Neural cell (in vitro differentiated cells): ENCODE measurements around the gene VIT. TPM values are rescaled to one million over a fixed set of nuclear protein-coding genes. Genes with fewer than 3 reads are reported as not detected.

Source experiments
- H2AFZ ChIP-seq: fragments of 200-600, 300-800 bp; sonication (generic), shearing (Covaris generic); 2 replicates; pipeline ENCODE4 v1.6.0; 2014; ENCODE audit warnings: low read depth, mild to moderate bottlenecking, antibody characterized with exemption, low read length, moderate library complexity
- H3F3A ChIP-seq: fragments of 200-600 bp; shearing (Covaris generic); 2 replicates; pipeline ENCODE4 v1.6.1; 2016; ENCODE audit warnings: mild to moderate bottlenecking, moderate library complexity, mixed read lengths, antibody characterized with exemption, low read length; ENCODE audit not compliant: insufficient read depth, poor library complexity, severe bottlenecking
- H3K27ac ChIP-seq: fragments of 200-600, 300-800 bp; sonication (generic), shearing (Covaris generic); 2 replicates; pipeline ENCODE4 v1.5.1; 2014; ENCODE audit warnings: mild to moderate bottlenecking, low read length, moderate library complexity
- H3K27me3 ChIP-seq: fragments of 300-800, 200-600 bp; sonication (generic), shearing (Covaris generic); 2 replicates; pipeline ENCODE4 v1.6.0; 2014; ENCODE audit warnings: mild to moderate bottlenecking, low read depth, low read length, moderate library complexity; ENCODE audit not compliant: insufficient read depth
- H3K36me3 ChIP-seq: fragments of 300-800, 200-600 bp; sonication (generic), shearing (Covaris generic); 2 replicates; pipeline ENCODE4 v1.5.1; 2014; ENCODE audit warnings: mild to moderate bottlenecking, antibody characterized with exemption, low read length, moderate library complexity; ENCODE audit not compliant: insufficient read depth
- H3K4me2 ChIP-seq: fragments of 300-800, 200-600 bp; sonication (generic), shearing (Covaris generic); 2 replicates; pipeline ENCODE4 v1.6.0; 2014; ENCODE audit warnings: mild to moderate bottlenecking, low read length
- H3K4me3 ChIP-seq: fragments of 300-800, 200-600 bp; sonication (generic), shearing (Covaris generic); 2 replicates; pipeline ENCODE4 v1.5.1; 2014; ENCODE audit warnings: mild to moderate bottlenecking, low read length, moderate library complexity
- H3K79me2 ChIP-seq: fragments of 200-600 bp; shearing (Covaris generic); replicated peaks from 2 replicates; pipeline ENCODE4 v1.6.0; 2014; ENCODE audit warnings: mild to moderate bottlenecking, low read length, moderate library complexity; ENCODE audit not compliant: insufficient read depth
- H3K9ac ChIP-seq: fragments of 300-800, 200-600 bp; sonication (generic), shearing (Covaris generic); 2 replicates; pipeline ENCODE4 v1.6.1; 2016; ENCODE audit warnings: mild to moderate bottlenecking, low read length, mixed read lengths
- H3K9me2 ChIP-seq: fragments of 200-600 bp; shearing (Covaris generic); 2 replicates; pipeline ENCODE4 v1.6.1; 2016; ENCODE audit warnings: mild to moderate bottlenecking, low read length, mixed read lengths; ENCODE audit not compliant: insufficient read depth
- H3K9me3 ChIP-seq: fragments of 200-600, 300-800 bp; sonication (generic), shearing (Covaris generic); 2 replicates; pipeline ENCODE4 v1.6.1; 2016; ENCODE audit warnings: mild to moderate bottlenecking, mixed run types, low read length, moderate library complexity, mixed read lengths
- H4K20me1 ChIP-seq: fragments of 200-600 bp; shearing (Covaris generic); 2 replicates; pipeline ENCODE4 v1.6.1; 2016; ENCODE audit warnings: mild to moderate bottlenecking, mixed run types; ENCODE audit not compliant: insufficient read depth
- EP300 ChIP-seq: fragments of 450-650 bp; conservative IDR thresholded peaks from 2 replicates; pipeline ENCODE4 v1.6.1; 2014; ENCODE audit warnings: antibody characterized with exemption, mild to moderate bottlenecking, moderate library complexity; ENCODE audit not compliant: poor library complexity, severe bottlenecking
- EZH2 ChIP-seq: fragments of 200-600, 300-800 bp; shearing (Covaris generic), sonication (generic); IDR thresholded peaks from 2 replicates; pipeline ENCODE4 v1.6.1; 2014; ENCODE audit warnings: antibody characterized with exemption, low read length, borderline replicate concordance, mild to moderate bottlenecking; ENCODE audit not compliant: insufficient read depth, poor library complexity, severe bottlenecking
- MXI1 ChIP-seq: fragments of 450-650 bp; conservative IDR thresholded peaks from 2 replicates; pipeline ENCODE4 v1.6.1; 2014; ENCODE audit warnings: antibody characterized with exemption, mild to moderate bottlenecking; ENCODE audit not compliant: poor library complexity, severe bottlenecking
- POLR2AphosphoS5 ChIP-seq: IDR thresholded peaks from 2 replicates; pipeline ENCODE4 v1.6.1; 2012
- RAD21 ChIP-seq: fragments of 450-650 bp; conservative IDR thresholded peaks from 2 replicates; pipeline ENCODE4 v1.6.1; 2014; ENCODE audit warnings: antibody characterized with exemption, mild to moderate bottlenecking, moderate library complexity
- SMC3 ChIP-seq: fragments of 450-650 bp; conservative IDR thresholded peaks from 2 replicates; pipeline ENCODE4 v1.6.1; 2014; ENCODE audit warnings: antibody characterized with exemption, mild to moderate bottlenecking, moderate library complexity; ENCODE audit not compliant: poor library complexity
- TAF1 ChIP-seq: IDR thresholded peaks from 2 replicates; pipeline ENCODE4 v1.6.1; 2012; ENCODE audit warnings: low read depth
- polyA plus RNA-seq: library from polyadenylated mRNA; depleted of rRNA; stranded (reverse); fragments of >200 nt; gene quantifications from 2 replicates; pipeline ENCODE4 v1.2.3, GENCODE V29; 2014
- TF ChIP-seq, protein P1 (sequence below): fragments of 450-650 bp; IDR thresholded peaks from 2 replicates; pipeline ENCODE4 v1.5.1; 2014; ENCODE audit warnings: antibody characterized with exemption, mild to moderate bottlenecking, moderate library complexity; ENCODE audit not compliant: poor library complexity, severe bottlenecking
- TF ChIP-seq, protein P2 (sequence below): IDR thresholded peaks from 2 replicates; pipeline ENCODE4 v1.6.1; 2012; ENCODE audit warnings: borderline replicate concordance

The VIT gene
- polyA plus RNA-seq, 1 donor from 2014 or later: not detected

DNA sequence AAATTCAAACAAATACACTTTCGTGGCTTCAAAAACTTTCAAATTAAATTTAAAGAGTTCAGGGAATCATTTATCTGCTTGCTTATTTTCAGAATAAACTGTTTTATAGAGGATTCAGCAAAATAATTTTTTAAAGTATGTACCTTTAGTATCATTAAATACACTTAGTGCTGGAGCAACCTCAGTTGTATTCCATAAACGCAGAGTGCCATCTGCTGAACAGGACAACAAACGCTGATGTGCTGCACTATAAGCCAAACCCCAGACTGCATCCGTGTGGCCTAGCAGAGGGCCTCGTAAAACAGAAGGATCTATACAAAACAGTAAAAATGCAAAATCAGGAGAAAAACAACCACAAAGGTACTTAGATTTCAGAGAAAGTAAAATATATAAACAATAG lies 161.2 kb downstream of the VIT start:
- H2AFZ ChIP-seq: no peak overlapping the region
- no peak overlapping the region for H3K9ac ChIP-seq
- no peaks in the 10 kb centered on the region for H3K9me2 ChIP-seq
- H3K4me3 ChIP-seq: no peak overlapping the region
- no peaks in the 10 kb centered on the region for H3F3A ChIP-seq
- H3K27ac ChIP-seq: no peak overlapping the region
- no peaks in the 10 kb centered on the region for H3K9me3 ChIP-seq
- H3K4me2 ChIP-seq: no peak overlapping the region
- TF ChIP-seq, protein P1, sequence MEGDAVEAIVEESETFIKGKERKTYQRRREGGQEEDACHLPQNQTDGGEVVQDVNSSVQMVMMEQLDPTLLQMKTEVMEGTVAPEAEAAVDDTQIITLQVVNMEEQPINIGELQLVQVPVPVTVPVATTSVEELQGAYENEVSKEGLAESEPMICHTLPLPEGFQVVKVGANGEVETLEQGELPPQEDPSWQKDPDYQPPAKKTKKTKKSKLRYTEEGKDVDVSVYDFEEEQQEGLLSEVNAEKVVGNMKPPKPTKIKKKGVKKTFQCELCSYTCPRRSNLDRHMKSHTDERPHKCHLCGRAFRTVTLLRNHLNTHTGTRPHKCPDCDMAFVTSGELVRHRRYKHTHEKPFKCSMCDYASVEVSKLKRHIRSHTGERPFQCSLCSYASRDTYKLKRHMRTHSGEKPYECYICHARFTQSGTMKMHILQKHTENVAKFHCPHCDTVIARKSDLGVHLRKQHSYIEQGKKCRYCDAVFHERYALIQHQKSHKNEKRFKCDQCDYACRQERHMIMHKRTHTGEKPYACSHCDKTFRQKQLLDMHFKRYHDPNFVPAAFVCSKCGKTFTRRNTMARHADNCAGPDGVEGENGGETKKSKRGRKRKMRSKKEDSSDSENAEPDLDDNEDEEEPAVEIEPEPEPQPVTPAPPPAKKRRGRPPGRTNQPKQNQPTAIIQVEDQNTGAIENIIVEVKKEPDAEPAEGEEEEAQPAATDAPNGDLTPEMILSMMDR: no peak
- TF ChIP-seq EZH2 (no peak), MXI1 (no peak), TAF1 (no peak), POLR2AphosphoS5 (no peak), RAD21 (no peak), EP300 (no peak), SMC3 (no peak)
- TF ChIP-seq, protein P2, sequence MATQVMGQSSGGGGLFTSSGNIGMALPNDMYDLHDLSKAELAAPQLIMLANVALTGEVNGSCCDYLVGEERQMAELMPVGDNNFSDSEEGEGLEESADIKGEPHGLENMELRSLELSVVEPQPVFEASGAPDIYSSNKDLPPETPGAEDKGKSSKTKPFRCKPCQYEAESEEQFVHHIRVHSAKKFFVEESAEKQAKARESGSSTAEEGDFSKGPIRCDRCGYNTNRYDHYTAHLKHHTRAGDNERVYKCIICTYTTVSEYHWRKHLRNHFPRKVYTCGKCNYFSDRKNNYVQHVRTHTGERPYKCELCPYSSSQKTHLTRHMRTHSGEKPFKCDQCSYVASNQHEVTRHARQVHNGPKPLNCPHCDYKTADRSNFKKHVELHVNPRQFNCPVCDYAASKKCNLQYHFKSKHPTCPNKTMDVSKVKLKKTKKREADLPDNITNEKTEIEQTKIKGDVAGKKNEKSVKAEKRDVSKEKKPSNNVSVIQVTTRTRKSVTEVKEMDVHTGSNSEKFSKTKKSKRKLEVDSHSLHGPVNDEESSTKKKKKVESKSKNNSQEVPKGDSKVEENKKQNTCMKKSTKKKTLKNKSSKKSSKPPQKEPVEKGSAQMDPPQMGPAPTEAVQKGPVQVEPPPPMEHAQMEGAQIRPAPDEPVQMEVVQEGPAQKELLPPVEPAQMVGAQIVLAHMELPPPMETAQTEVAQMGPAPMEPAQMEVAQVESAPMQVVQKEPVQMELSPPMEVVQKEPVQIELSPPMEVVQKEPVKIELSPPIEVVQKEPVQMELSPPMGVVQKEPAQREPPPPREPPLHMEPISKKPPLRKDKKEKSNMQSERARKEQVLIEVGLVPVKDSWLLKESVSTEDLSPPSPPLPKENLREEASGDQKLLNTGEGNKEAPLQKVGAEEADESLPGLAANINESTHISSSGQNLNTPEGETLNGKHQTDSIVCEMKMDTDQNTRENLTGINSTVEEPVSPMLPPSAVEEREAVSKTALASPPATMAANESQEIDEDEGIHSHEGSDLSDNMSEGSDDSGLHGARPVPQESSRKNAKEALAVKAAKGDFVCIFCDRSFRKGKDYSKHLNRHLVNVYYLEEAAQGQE: no peak
- H4K20me1 ChIP-seq: no peaks in the 10 kb centered on the region
- H3K36me3 ChIP-seq: peaks cover 7% of the 10 kb centered on the region
- H3K27me3 ChIP-seq: no peaks in the 10 kb centered on the region
- H3K79me2 ChIP-seq: no peaks in the 10 kb centered on the region

DNA sequence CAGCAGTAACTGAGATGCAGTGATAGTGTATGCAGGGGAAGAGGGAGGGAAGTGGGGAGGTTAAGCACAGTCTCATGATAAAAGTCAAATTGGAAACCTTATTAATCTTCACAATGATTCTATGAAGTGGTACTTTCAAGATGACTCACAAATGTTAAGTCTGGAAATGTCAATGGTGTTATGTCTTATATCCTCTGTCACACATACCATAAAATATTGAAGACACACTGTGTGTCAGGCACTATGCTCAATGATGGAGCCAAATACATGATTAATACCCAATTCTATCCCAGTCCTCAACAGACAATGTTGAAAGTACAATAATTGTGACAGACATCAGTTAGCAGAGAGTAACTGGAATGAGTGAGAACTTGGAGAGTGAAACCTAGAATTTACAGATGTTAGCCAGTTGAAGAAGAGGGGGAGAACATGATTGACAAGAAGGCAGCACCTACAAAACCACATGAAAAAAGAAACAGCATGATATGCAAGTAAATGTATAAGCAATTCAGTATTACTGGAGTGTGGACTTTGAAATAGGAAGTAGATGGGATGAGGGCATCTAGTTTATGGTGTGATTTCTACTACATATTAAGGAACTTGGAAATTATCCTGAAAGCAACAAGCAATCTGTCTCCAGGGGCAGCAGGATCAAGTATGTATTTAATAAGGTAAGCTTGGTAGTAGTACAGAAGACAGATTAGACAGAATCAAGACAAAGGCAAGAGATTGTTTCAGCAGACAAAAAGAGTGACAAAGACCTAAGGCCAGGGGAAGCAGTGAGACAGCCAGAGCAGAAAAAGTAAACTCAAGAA lies 162.3 kb downstream of the VIT start:
- H3F3A ChIP-seq: no peaks in the 10 kb centered on the region
- no peaks in the 10 kb centered on the region for H3K79me2 ChIP-seq
- H3K9ac ChIP-seq: no peak overlapping the region
- H3K27me3 ChIP-seq: no peaks in the 10 kb centered on the region
- H3K9me3 ChIP-seq: no peaks in the 10 kb centered on the region
- no peak overlapping the region for H3K4me2 ChIP-seq
- H3K27ac ChIP-seq: no peak overlapping the region
- no peak overlapping the region for H2AFZ ChIP-seq
- H3K4me3 ChIP-seq: no peak overlapping the region
- no peaks in the 10 kb centered on the region for H4K20me1 ChIP-seq
- H3K9me2 ChIP-seq: no peaks in the 10 kb centered on the region
- peaks cover 7% of the 10 kb centered on the region for H3K36me3 ChIP-seq
- TF ChIP-seq POLR2AphosphoS5 (no peak), RAD21 (no peak), TAF1 (no peak), MXI1 (no peak), SMC3 (no peak), EZH2 (no peak), EP300 (no peak)
- TF ChIP-seq, protein P1: no peak
- TF ChIP-seq, protein P2: no peak
